ENCODE measurements around the gene C2CD5. TPM values are rescaled to one million over a fixed set of nuclear protein-coding genes. Genes with fewer than 3 reads are reported as not detected.
"Not testable (repeated sequence)": the region's sequence is repeated elsewhere in the genome, so short reads cannot be mapped to it uniquely, and the experiment has no call there.

Gene C2CD5
- total RNA-seq, 4 donors from 2014 or later: 12.2 to 28.8 (median 24.5) TPM

- intact Hi-C loops (cut with DNase I): no loop called here
Observed at GRCh38 chr12:22500100-22500499, 44.2 kb downstream of the C2CD5 start.

DNA sequence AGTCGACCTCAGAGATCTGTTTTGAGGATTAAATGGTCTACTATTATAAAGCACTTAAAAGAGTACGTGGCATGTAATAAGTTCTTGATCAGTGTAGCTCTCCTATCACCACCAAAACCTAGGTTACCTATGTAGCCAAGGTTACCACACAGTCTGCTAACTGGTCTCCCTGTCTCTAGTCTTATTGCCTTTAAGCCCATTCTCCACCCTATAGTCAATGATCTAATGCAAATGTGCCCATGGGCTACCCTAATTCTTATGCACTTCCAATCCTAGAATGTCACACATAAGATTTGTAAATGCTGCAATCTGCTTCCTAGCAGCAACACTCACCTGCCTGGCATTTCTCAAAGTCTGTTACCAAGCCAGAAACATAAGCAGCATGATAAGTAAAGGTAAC lies 44.9 kb downstream of the C2CD5 start:
- TF ChIP-seq, protein P1, sequence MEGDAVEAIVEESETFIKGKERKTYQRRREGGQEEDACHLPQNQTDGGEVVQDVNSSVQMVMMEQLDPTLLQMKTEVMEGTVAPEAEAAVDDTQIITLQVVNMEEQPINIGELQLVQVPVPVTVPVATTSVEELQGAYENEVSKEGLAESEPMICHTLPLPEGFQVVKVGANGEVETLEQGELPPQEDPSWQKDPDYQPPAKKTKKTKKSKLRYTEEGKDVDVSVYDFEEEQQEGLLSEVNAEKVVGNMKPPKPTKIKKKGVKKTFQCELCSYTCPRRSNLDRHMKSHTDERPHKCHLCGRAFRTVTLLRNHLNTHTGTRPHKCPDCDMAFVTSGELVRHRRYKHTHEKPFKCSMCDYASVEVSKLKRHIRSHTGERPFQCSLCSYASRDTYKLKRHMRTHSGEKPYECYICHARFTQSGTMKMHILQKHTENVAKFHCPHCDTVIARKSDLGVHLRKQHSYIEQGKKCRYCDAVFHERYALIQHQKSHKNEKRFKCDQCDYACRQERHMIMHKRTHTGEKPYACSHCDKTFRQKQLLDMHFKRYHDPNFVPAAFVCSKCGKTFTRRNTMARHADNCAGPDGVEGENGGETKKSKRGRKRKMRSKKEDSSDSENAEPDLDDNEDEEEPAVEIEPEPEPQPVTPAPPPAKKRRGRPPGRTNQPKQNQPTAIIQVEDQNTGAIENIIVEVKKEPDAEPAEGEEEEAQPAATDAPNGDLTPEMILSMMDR (IDR thresholded peaks at IDR 0.05): no peak
- no peak for TF ChIP-seq POLR2A (IDR thresholded peaks at IDR 0.05)
- Histone ChIP-seq H3K4me1 (no peaks in the 10 kb centered on the region), H3K9me3 (no peaks in the 10 kb centered on the region), H3K4me3 (no peak overlapping the region), H3K27ac (no peak overlapping the region), H3K27me3 (no peaks in the 10 kb centered on the region), H3K36me3 (peaks cover 0 to 38% (median 0%) of the 10 kb centered on the region in 3 donors)
- WGBS, 2 donors: 78 to 85% methylated on average over 2 of the region's 2 CpGs
- no peak for DNase-seq
- intact Hi-C loops (cut with DNase I): no loop called here

More at GRCh38 chr12:22500100-22500499, 44.2 kb downstream of the C2CD5 start:
- Histone ChIP-seq H3K4me3 (no peak overlapping the region), H3K9me3 (no peaks in the 10 kb centered on the region), H3K27ac (no peak overlapping the region), H3K4me1 (no peaks in the 10 kb centered on the region), H3K36me3 (peaks cover 0 to 43% (median 0%) of the 10 kb centered on the region in 3 donors), H3K27me3 (no peaks in the 10 kb centered on the region)
- TF ChIP-seq, protein P1 (IDR thresholded peaks at IDR 0.05): no peak
- TF ChIP-seq POLR2A (IDR thresholded peaks at IDR 0.05): no peak
- no peak for DNase-seq
- WGBS, 2 donors: 81 to 95% methylated on average over 4 of the region's 4 CpGs

DNA sequence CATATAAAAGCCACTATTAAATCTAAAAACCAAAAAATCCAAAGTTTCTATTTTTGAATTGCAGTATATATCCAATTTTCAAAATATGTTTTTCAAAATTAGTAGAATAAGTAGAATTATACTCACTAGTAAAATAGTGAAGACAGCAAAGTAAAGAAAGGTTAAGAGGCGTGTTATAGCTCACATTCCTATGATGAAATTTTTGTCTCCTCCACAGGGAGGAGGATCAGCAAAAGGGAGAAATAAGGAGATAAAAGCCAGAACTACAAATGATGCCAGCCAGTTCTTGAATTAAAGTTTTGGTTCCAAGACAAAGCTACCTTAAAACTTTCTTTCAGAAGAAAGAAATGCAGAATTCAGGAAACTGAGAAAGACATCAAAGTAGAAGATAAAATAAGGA lies 50.0 kb downstream of the C2CD5 start:
- Histone ChIP-seq H3K4me1 (no peaks in the 10 kb centered on the region), H3K27me3 (no peaks in the 10 kb centered on the region), H3K36me3 (peaks cover 0 to 51% (median 0%) of the 10 kb centered on the region in 3 donors), H3K27ac (no peak overlapping the region), H3K4me3 (no peak overlapping the region), H3K9me3 (no peaks in the 10 kb centered on the region)
- TF ChIP-seq, protein P1 (IDR thresholded peaks at IDR 0.05): no peak
- TF ChIP-seq POLR2A (IDR thresholded peaks at IDR 0.05): no peak
- intact Hi-C loops (cut with DNase I): no loop called here
- WGBS, 2 donors: 79 to 91% methylated on average over 1 of the region's 1 CpG
- no peak for DNase-seq

- TF ChIP-seq, protein P1 (IDR thresholded peaks at IDR 0.05): no peak
- TF ChIP-seq POLR2A (IDR thresholded peaks at IDR 0.05): no peak
- no peak overlapping the region for H3K4me3 ChIP-seq
- H3K36me3 ChIP-seq: peaks cover 0 to 65% (median 0%) of the 10 kb centered on the region in 3 donors
- WGBS, 2 donors: 90 to 95% methylated on average over 1 of the region's 1 CpG
- no peaks in the 10 kb centered on the region for H3K4me1 ChIP-seq
- H3K27me3 ChIP-seq: no peaks in the 10 kb centered on the region
- intact Hi-C loops (cut with DNase I): no loop called here
- no peaks in the 10 kb centered on the region for H3K9me3 ChIP-seq
- H3K27ac ChIP-seq: no peak overlapping the region
- DNase-seq: no peak
Observed at GRCh38 chr12:22491034-22491433, 53.3 kb downstream of the C2CD5 start.

DNA sequence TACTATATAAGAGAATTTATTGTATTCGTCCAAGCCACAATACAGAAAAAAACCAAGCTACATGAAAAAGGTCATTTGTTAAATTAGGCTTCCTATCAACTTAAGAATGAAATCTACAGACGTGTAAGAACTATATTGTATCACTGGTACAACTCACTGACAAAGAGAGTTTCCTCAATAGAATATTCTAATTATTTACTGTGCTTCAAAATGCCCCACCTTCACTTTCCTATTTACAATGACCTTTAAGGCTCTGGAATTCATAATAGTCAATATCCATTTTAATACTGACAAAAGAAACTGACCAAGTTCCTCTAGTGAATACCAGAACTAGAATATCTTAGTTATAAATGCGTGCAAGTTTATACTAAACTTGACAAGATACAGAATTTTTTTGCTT lies 55.9 kb downstream of the C2CD5 start:
- Histone ChIP-seq H3K27ac (no peak overlapping the region), H3K4me3 (no peak overlapping the region)

DNA sequence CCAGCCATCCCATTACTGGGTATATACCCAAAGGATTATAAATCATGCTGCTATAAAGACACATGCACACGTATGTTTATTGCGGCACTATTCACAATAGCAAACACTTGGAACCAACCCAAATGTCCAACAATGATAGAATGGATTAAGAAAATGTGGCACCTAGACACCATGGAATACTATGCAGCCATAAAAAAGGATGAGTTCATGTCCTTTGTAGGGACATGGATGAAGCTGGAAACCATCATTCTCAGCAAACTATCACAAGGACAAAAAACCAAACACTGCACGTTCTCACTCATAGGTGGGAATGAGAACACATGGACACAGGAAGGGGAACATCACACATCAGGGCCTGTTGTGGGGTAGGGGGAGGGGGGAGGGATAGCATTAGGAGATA lies 56.7 kb downstream of the C2CD5 start:
- H3K4me1 ChIP-seq; H3K9me3 ChIP-seq; H3K4me3 ChIP-seq; H3K27me3 ChIP-seq; DNase-seq; intact Hi-C loops (cut with DNase I); H3K27ac ChIP-seq: not testable (repeated sequence)
- H3K36me3 ChIP-seq: peaks cover 0 to 75% (median 8%) of the 10 kb centered on the region in 3 donors
- 85 to 100% methylated on average over 2 to 3 of the region's 3 CpGs for WGBS, 2 donors

More for the DNA sequence above, 55.9 kb downstream of the C2CD5 start:
- TF ChIP-seq, protein P1 (IDR thresholded peaks at IDR 0.05): no peak
- TF ChIP-seq POLR2A (IDR thresholded peaks at IDR 0.05): no peak
- Histone ChIP-seq H3K27me3 (no peaks in the 10 kb centered on the region), H3K9me3 (no peaks in the 10 kb centered on the region), H3K4me1 (no peaks in the 10 kb centered on the region), H3K36me3 (peaks cover 0 to 75% (median 8%) of the 10 kb centered on the region in 3 donors)
- DNase-seq: no peak
- intact Hi-C loops (cut with DNase I): no loop called here
- 87 to 96% methylated on average over 3 of the region's 3 CpGs for WGBS, 2 donors

Measured in esophagus squamous epithelium (tissue), 5 donors.